ENCODE results near the gene PHLPP1.
A peak's percentile ranks its signal among the peaks of the same experiment; 100 is the strongest.
"Not testable (repeated sequence)": the region's sequence is repeated elsewhere in the genome, so short reads cannot be mapped to it uniquely, and the experiment has no call there.

Gene PHLPP1
- 20.3 to 22.4 reads per million in 2 donors for total RNA-seq

- DNase-seq: no peak
These were observed at the start of gene PHLPP1 for GRCh38 chr18:62715436-62715758. PHLPP1 (plus strand) TSS chr18:62715541; CDS start chr18:62715684, 143 bp downstream.

GRCh38 chr18:62669225-62669624, 46.1 kb upstream of the PHLPP1 start:
- DNase-seq: no peak

GRCh38 chr18:62670573-62670972, 44.8 kb upstream of the PHLPP1 start:
- no peak for DNase-seq

DNA sequence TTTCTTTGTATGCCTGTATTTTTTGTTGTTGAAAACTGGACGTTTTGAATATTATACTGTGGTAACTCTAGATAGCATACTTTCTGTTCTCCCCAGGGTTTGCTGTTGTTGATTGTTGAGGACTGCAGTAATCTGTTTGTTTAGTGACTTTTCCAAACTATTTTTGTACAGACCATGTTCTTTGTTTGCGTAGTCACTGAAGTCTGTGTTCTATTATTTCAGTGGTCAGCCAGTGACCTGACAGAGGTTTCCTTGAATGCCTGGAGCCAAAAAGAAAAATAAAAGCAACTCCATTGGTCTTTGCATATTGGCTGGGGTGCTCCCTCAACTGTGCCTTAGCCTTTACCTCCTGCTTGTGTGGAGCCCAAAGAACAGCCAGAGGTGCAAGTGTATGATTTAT, 42.7 kb upstream of the PHLPP1 start:
- DNase-seq: no peak

- DNase-seq: no peak
These were observed 36.4 kb upstream of the PHLPP1 start for GRCh38 chr18:62678847-62679485.

GRCh38 chr18:62682371-62682770, 33.0 kb upstream of the PHLPP1 start:
- no peak for DNase-seq

DNA sequence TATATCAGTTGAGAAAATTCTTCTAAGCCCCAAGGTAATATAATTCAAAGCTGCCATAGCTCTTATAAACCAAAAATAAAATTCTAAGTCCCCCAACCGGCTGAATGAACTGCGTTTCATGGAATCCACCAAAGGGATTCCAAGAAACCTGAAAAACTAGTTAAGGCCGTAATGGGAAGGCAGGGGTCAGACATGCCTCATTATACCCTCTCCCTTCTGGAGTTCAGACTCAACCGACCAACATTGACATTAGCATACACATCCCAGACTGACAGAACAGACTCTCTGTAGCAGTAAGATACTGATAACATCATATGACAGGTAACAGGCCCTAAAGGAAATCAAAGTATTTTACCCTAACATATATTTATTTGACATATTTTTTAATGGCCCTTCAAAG, 31.4 kb upstream of the PHLPP1 start:
- DNase-seq: no peak

GRCh38 chr18:62688743-62689317, 26.5 kb upstream of the PHLPP1 start:
- no peak for DNase-seq

DNA sequence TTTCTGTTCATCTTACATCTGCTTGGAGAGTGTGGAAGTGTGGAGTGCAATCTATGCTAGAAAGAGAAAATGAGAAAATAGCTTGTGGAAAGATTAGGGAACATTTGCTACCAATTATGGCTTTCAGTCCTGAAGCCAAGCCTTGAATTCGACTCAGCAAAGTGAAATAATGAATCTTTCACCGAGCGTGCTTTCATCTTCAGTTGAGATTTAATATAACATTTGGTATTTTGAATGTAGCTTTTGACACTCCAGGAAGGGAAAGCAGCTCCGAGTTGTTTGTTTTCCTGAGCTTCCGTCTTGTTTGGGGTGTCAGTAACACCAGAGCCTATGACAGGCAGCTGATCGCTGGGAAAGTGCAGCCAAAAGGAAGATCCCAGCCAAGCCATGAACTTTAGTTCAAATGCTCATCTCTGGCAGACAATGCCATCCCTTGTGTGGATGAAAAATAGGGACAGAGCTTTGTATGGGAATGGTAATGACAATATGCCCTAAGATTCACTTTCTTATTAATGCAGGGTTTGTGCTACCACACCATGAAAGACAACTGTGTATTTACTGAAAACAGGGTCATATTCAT, 25.0 kb upstream of the PHLPP1 start:
- DNase-seq: no peak

DNA sequence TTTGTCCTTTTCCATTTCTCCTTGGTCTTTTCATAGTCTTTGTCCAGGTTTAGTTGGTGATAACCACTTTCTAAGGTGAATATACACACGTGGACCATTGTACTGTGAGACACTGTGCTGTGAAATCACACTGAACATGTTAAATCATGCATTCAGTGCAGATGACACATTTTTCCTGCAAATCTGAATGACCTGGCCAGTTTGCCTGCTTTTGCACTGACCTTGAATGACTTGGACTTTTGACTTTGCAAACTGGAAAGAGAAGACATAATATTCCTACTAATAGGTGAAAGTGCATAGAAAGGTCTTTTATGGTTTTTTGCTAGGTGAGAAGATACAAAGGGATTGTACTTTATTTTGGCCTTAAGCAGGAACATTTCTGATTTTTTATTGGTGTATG, 21.7 kb upstream of the PHLPP1 start:
- DNase-seq: no peak

- no peak for DNase-seq
These were observed 17.7 kb upstream of the PHLPP1 start for GRCh38 chr18:62697636-62698035.

DNA sequence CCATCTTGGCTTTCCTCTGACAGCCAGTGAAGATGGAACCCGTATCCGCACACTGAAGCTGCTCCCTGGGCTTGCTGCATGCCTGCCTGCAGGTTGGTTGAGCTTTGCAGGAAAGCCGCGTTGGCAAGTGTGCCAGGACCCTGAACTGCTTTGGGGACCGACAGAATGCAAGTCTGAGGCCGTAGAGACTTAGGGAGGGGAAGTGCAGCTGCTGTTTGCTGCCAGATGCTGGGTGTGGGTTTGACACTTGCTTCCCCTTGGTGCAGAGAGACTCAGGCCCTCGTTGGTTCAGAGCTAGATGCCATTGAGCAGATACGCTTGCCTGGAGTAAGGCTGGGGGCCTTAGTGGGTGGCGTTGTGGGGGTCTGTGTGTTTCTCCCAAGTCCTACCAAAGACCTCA, 13.1 kb upstream of the PHLPP1 start:
- no peak for DNase-seq

- DNase-seq: not testable (repeated sequence)
These were observed 8.5 kb upstream of the PHLPP1 start for GRCh38 chr18:62706879-62707278.

- DNase-seq: not testable (repeated sequence)
These were observed 5.4 kb upstream of the PHLPP1 start for GRCh38 chr18:62709908-62710307.

DNA sequence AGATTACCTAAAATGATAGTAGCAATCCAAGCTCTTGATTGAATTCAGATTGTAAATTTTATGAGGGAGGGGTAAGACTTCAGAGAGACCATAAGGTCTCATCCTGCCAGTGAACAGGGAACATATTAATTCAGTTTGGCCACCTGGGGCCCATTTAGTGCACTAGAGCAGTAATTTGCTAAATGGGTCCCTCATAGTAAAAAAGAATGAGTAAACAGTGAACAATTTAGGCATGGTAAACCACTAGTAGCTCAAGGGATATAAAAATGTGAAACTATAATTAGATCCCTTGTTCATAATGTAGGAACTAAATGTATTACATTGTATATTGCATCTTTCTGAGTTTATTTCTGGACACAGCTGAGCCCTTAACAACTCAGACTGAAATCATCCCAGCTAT, 4.9 kb upstream of the PHLPP1 start:
- DNase-seq: no peak

- no peak for DNase-seq
These were observed 3.6 kb upstream of the PHLPP1 start for GRCh38 chr18:62711781-62712180.

- no peak for DNase-seq
These were observed 1.6 kb upstream of the PHLPP1 start for GRCh38 chr18:62713651-62714247.

DNA sequence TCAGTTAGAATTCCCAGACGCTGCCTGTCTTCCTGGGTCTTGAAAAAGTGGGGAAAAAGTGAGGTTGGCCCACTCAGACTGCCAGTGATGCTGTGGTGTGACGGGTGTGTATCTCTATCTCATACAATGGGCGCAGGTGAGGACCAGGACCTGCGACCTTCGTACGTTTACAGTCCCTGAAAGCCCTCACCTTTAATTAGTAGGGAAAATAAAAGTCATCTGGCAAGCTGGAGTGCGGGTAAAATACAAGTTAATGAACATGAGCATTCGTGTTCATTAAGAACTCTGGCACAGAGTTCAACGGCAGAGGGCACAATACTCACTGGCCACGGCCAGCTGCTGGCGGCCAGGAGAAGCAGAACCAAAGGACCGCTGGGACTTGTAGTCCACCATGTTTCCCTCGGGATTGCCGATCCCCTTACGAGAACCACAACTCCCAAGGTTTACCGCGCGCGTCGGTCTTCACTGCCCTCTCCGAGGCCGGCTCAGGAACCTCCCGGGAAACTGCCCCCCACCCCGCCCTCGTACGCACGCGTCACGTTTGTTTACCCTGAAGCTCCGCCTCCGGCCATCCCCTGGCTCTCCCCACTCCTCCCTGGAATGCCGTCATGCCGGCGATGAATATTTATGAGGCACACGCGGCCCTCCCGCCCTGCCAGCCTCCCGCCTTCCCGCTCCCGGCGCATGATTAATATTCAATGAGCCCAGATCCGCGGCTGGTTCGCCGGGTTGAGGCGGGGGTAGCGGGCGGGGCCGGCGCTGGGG, 488 bp upstream of the PHLPP1 start:
- peak; percentile 88 for DNase-seq

DNA sequence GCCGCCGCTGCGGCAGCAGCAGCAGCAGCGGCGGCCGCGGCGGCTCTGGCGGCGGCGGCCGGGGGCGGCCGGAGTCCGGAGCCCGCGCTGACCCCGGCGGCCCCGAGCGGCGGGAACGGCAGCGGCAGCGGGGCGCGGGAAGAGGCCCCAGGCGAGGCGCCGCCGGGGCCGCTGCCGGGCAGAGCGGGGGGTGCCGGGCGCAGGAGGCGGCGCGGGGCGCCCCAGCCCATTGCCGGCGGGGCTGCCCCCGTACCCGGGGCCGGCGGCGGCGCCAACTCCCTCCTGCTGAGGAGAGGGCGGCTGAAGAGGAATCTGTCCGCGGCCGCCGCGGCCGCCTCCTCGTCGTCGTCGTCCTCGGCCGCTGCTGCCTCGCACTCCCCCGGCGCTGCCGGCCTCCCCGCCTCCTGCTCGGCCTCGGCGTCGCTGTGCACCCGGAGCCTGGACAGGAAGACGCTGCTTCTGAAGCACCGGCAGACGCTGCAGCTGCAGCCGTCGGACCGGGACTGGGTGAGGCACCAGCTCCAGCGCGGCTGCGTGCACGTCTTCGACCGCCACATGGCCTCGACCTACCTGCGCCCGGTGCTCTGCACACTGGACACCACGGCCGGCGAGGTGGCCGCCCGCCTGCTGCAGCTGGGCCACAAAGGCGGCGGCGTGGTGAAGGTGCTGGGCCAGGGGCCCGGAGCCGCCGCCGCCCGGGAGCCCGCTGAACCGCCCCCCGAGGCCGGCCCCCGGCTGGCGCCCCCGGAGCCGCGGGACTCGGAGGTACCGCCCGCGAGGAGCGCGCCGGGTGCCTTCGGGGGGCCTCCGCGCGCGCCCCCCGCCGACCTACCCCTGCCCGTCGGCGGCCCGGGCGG, 646 bp downstream of the PHLPP1 start:
- DNase-seq: peak; percentile 43

GRCh38 chr18:62716619-62717168, 1.4 kb downstream of the PHLPP1 start:
- peak; percentile 47 for DNase-seq

DNA sequence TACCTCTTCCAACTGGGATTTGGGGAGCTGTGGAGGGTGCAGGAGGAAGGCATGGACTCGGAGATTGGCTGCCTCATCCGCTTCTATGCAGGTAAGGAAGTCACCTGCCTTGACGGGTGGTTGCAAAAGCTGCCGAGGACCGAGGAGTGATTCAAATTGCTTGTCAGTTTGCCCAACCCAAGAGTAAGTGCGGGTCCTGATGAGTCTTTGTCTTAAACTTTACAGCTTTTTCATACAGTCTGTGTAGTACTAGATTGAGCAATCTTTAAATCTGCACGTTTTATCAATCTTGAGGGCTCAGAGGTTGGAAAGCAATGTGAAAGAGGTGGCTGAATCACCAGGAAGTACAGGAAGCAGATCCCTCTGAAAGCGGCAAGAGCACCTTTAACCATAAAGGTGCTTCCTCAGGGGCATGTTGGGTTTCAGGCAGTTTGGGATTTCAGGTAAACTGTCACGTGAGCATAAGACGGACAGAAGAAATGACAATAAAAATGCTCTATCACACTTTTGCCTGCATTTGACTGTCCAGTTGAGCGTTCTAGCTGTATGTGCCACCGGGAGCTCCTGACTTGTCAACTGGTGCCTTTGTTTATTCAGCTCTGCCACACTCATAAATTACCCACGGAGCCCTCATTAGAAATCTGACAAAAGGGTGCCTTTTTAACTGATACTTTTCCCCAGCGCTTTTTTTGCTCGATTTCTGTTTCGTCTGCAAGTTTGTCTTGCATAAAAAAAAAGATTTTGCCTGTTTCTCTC, 2.0 kb downstream of the PHLPP1 start:
- DNase-seq: peak; percentile 22
